Skeletal muscle tissue (tissue), 5 donors: ENCODE results near the gene MAGI2. TPM values are rescaled to one million over a fixed set of nuclear protein-coding genes. Genes with fewer than 3 reads are reported as not detected.

Experiments
- H3K27ac ChIP-seq: one replicate; pipeline ENCODE4 v1.7.0; 2013; ENCODE audit warnings: mild to moderate bottlenecking, low read depth, low read length, inconsistent platforms
- H3K27me3 ChIP-seq, 3 donors: one replicate each; pipeline ENCODE4 v1.7.0; 2013; ENCODE audit warnings: low read length in 3 of 3; ENCODE audit not compliant: control insufficient read depth in 3 of 3, insufficient read depth in 3 of 3
- H3K36me3 ChIP-seq, 3 donors: one replicate each; pipeline ENCODE4 v1.7.0; 2013; ENCODE audit warnings: low read length in 3 of 3; ENCODE audit not compliant: control insufficient read depth in 3 of 3, insufficient read depth in 3 of 3
- H3K4me1 ChIP-seq, 3 donors: one replicate each; pipeline ENCODE4 v1.7.0; 2013; ENCODE audit warnings: low read length in 3 of 3, mild to moderate bottlenecking in 3 of 3; ENCODE audit not compliant: control insufficient read depth in 3 of 3, insufficient read depth in 3 of 3
- H3K4me3 ChIP-seq, 3 donors: one replicate each; pipeline ENCODE4 v1.7.0; 2013; ENCODE audit warnings: low read length in 3 of 3
- H3K9ac ChIP-seq, 3 donors: one replicate each; pipeline ENCODE4 v1.7.0; 2013; ENCODE audit warnings: low read length in 3 of 3, mild to moderate bottlenecking in 3 of 3, moderate library complexity in 2 of 3, low read depth in 1 of 3
- H3K9me3 ChIP-seq, 3 donors: one replicate each; pipeline ENCODE4 v1.7.0; 2013; ENCODE audit warnings: low read length in 3 of 3; ENCODE audit not compliant: control insufficient read depth in 3 of 3
- small RNA-seq: library from RNA; depleted of rRNA; stranded (forward); fragments of <200 nt; gene quantifications from one replicate; pipeline ENCODE3, GENCODE V24; 2014
- total RNA-seq: library from RNA; depleted of rRNA; stranded (reverse); fragments of >200 nt; gene quantifications from one replicate; pipeline ENCODE4 v1.2.3, GENCODE V29; 2014
- donor health status: Osteomylitis.

MAGI2 gene
- total RNA-seq, 1 donor from 2014 or later: 4.2 TPM

DNA sequence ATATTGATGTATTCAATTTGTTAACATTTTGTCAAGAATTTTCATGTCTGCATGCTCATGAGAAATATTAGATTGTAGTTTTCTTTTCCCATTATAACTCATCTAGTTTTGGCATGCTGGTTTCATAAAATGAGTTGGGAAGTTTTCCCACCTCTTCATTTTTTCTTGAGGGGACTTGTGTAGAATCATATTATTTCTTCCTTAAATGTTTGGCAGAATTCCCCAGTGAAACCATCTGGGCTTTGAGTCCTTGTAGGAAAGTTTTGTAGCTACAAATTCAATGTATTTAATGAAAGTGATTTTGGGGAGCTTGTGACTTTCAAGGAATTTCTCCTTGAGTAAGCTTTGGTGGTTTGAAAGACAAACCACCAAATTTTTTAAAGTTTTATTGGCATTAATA, 1481.7 kb downstream of the MAGI2 start:
- no peak overlapping the region for H3K9ac ChIP-seq
- no peaks in the 10 kb centered on the region for H3K9me3 ChIP-seq
- no peaks in the 10 kb centered on the region for H3K36me3 ChIP-seq
- no peaks in the 10 kb centered on the region for H3K4me1 ChIP-seq
- no peak overlapping the region for H3K27ac ChIP-seq
- no peaks in the 10 kb centered on the region for H3K27me3 ChIP-seq
- H3K4me3 ChIP-seq: no peak overlapping the region

DNA sequence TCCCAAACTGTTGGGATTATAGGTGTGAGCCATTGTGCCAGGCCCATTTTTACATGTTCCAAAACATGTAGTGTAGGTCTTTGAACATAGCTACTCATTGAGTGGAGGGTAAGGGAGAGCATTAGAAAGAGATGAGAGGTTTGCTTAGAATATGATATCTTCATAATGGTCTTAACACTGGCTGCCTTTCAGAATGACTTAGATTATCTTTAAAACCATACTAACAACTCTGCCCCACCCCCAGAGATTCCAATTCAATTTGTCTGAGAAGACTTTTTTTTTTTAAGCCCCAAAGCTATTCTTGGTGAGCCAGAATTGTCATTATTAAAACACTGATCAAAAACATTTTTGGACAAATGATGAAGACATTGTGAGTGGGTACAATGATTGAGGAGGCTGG, 1486.0 kb downstream of the MAGI2 start:
- H3K36me3 ChIP-seq: no peaks in the 10 kb centered on the region
- H3K9ac ChIP-seq: no peak overlapping the region
- H3K27me3 ChIP-seq: no peaks in the 10 kb centered on the region
- H3K4me3 ChIP-seq: no peak overlapping the region
- H3K27ac ChIP-seq: no peak overlapping the region
- no peaks in the 10 kb centered on the region for H3K4me1 ChIP-seq
- H3K9me3 ChIP-seq: no peaks in the 10 kb centered on the region

Small RNAs within 50 kb of the gene (small RNA-seq; reads per million reads assigned to genes)
- gene RNU6-337P (not detected), gene RNU6-530P (not detected)
